A549 treated with ZK216348 at 1 μM for 4 hours (cell line): ENCODE measurements around the gene ABHD16B. TPM values are rescaled to one million over a fixed set of nuclear protein-coding genes. Genes with fewer than 3 reads are reported as not detected.

Experiments used
- total RNA-seq: library from RNA; stranded (reverse); fragments of 200-300 nt; extraction: Qiagen RNA extraction; gene quantifications from 5 replicates; pipeline ENCODE4 v1.2.3, GENCODE V29; 2022; ENCODE audit warnings: low read depth

Gene ABHD16B
- not detected in 5 replicates for total RNA-seq

GRCh38 chr20:63861365-63861934 is at the start of gene ABHD16B:
TSS of gene ABHD16B (plus strand) at chr20:63861498. CDS start at chr20:63861541, 43 bp downstream.

GRCh38 chr20:63830841-63831588 is 30.3 kb upstream of the ABHD16B start, which contains the start of gene ZBTB46:
TSS of gene ZBTB46 (minus strand) at chr20:63831264. CDS start at chr20:63790757, 40,507 bp downstream.

GRCh38 chr20:63864978-63865640 is 3.8 kb downstream of the ABHD16B start, which contains the start of gene TPD52L2:
TSS of gene TPD52L2 (plus strand) at chr20:63865270. CDS start at chr20:63865366, 96 bp downstream.

GRCh38 chr20:63894358-63895201 is 33.3 kb downstream of the ABHD16B start, which contains the start of gene DNAJC5:
TSS of gene DNAJC5 (plus strand) at chr20:63895126. CDS start at chr20:63928346, 33,220 bp downstream.

Other genes starting within 250 kb of the ABHD16B start
- 6.7 to 11.3 TPM (median 10.8 TPM) in 5 replicates for gene GMEB2, start 234.4 kb upstream of the ABHD16B start, total RNA-seq
- gene STMN3, start 208.1 kb upstream of the ABHD16B start, total RNA-seq, result 5.8 to 10.6 TPM (median 10.1 TPM) in 5 replicates
- 2.7 to 9.2 TPM (median 7.3 TPM) in 5 replicates for gene RTEL1, start 203.2 kb upstream of the ABHD16B start, total RNA-seq
- 0.33 to 1.4 TPM (median 0.86 TPM) in 5 replicates for gene TNFRSF6B, start 164.8 kb upstream of the ABHD16B start, total RNA-seq
- gene ARFRP1, start 153.5 kb upstream of the ABHD16B start, total RNA-seq, result 21.8 to 43.0 TPM (median 37.6 TPM) in 5 replicates
- 17.8 to 32.7 TPM (median 28.5 TPM) in 5 replicates for gene ZGPAT, start 153.5 kb upstream of the ABHD16B start, total RNA-seq
- 2.5 to 13.1 TPM (median 10.7 TPM) in 5 replicates for gene LIME1, start 124.8 kb upstream of the ABHD16B start, total RNA-seq
- 51.4 to 112 TPM (median 99.3 TPM) in 5 replicates for gene SLC2A4RG, start 121.7 kb upstream of the ABHD16B start, total RNA-seq
- 0.42 to 1.1 TPM (median 0.88 TPM) in 5 replicates for gene ZBTB46, start 30.2 kb upstream of the ABHD16B start, total RNA-seq
- gene TPD52L2, start 3.8 kb downstream of the ABHD16B start, total RNA-seq, result 119 to 139 TPM (median 129 TPM) in 5 replicates
- 18.7 to 32.7 TPM (median 30.2 TPM) in 5 replicates for gene DNAJC5, start 33.6 kb downstream of the ABHD16B start, total RNA-seq
- gene UCKL1, start 94.9 kb downstream of the ABHD16B start, total RNA-seq, result 18.2 to 41.0 TPM (median 34.4 TPM) in 5 replicates
- 7.3 to 14.2 TPM (median 13.0 TPM) in 5 replicates for gene ZNF512B, start 108.4 kb downstream of the ABHD16B start, total RNA-seq
- not detected in 5 replicates for gene SAMD10, start 118.1 kb downstream of the ABHD16B start, total RNA-seq
- 44.5 to 60.4 TPM (median 57.8 TPM) in 5 replicates for gene PRPF6, start 119.6 kb downstream of the ABHD16B start, total RNA-seq
- 0.13 to 0.54 TPM (median 0.42 TPM) in 5 replicates for gene C20orf204, start 174.7 kb downstream of the ABHD16B start, total RNA-seq
- gene SOX18, start 188.1 kb downstream of the ABHD16B start, total RNA-seq, result 1.4 to 3.4 TPM (median 2.6 TPM) in 5 replicates
- 32.5 to 53.6 TPM (median 47.9 TPM) in 5 replicates for gene TCEA2, start 201.7 kb downstream of the ABHD16B start, total RNA-seq
- gene RGS19, start 218.0 kb downstream of the ABHD16B start, total RNA-seq, result 16.3 to 29.0 TPM (median 26.0 TPM) in 5 replicates
- gene OPRL1, start 218.6 kb downstream of the ABHD16B start, total RNA-seq, result 0.46 to 0.98 TPM (median 0.70 TPM) in 5 replicates
- 1.3 to 1.8 TPM (median 1.6 TPM) in 4 of 5 replicates, not detected in the other for gene LKAAEAR1, start 222.9 kb downstream of the ABHD16B start, total RNA-seq
- not detected in 5 replicates for gene NPBWR2, start 246.1 kb downstream of the ABHD16B start, total RNA-seq